HepG2 (cell line): ENCODE data around the gene VAMP5. TPM values are rescaled to one million over a fixed set of nuclear protein-coding genes. Genes with fewer than 3 reads are reported as not detected.
A peak's percentile ranks its signal among the peaks of the same experiment; 100 is the strongest.

Experiments used
- BRD4 ChIP-seq: sonication (generic); formaldehyde crosslinking; IDR thresholded peaks from 2 replicates; pipeline ENCODE4 v1.4.0; 2020; ENCODE audit warnings: missing genetic modification reagents
- CEBPG ChIP-seq: IDR thresholded peaks from 2 replicates; pipeline ENCODE4 v1.6.1; 2016
- FOXM1 ChIP-seq: sonication (generic); formaldehyde crosslinking; IDR thresholded peaks from 2 replicates; pipeline ENCODE4 v1.5.0; 2020; ENCODE audit warnings: missing genetic modification reagents
- GABPB1 ChIP-seq: IDR thresholded peaks from 2 replicates; pipeline ENCODE4 v1.6.1; 2016; ENCODE audit warnings: mild to moderate bottlenecking, missing genetic modification reagents, moderate library complexity, missing compliant biosample characterization
- KDM2A ChIP-seq: sonication (generic); formaldehyde crosslinking; IDR thresholded peaks from 2 replicates; pipeline ENCODE4 v1.4.0; 2020; ENCODE audit warnings: low read depth, missing genetic modification reagents, borderline replicate concordance
- KLF15 ChIP-seq: sonication (generic); formaldehyde crosslinking; IDR thresholded peaks from 2 replicates; pipeline ENCODE4 v1.8.1; 2023; ENCODE audit warnings: borderline replicate concordance, mild to moderate bottlenecking, inconsistent platforms, missing genetic modification reagents, mixed read lengths
- MXD4 ChIP-seq: IDR thresholded peaks from 2 replicates; pipeline ENCODE4 v1.6.1; 2016; ENCODE audit warnings: mild to moderate bottlenecking, missing biosample characterization, missing genetic modification reagents
- MXI1 ChIP-seq: IDR thresholded peaks from 3 replicates; pipeline ENCODE4 v1.6.1; 2012; ENCODE audit warnings: low read depth, low read length, inconsistent platforms, borderline replicate concordance
- NR2C2 ChIP-seq: sonication (generic); formaldehyde crosslinking; IDR thresholded peaks from 2 replicates; pipeline ENCODE4 v1.4.0; 2020; ENCODE audit warnings: missing genetic modification reagents, mild to moderate bottlenecking, moderate library complexity, borderline replicate concordance
- NR2F6 ChIP-seq, 2 experiments: IDR thresholded peaks; 2 replicates each; pipeline ENCODE4 v1.6.1; 2016; ENCODE audit warnings: antibody characterized with exemption in 1 of 2, mild to moderate bottlenecking in 1 of 2
- RFX5 ChIP-seq: IDR thresholded peaks from 2 replicates; pipeline ENCODE4 v1.6.1; 2011; ENCODE audit warnings: low read depth, low read length, improper control_type of control experiment
- ZBTB26 ChIP-seq: IDR thresholded peaks from 2 replicates; pipeline ENCODE4 v1.6.1; 2016; ENCODE audit warnings: missing compliant biosample characterization, missing genetic modification reagents, borderline replicate concordance
- ZC3H13 ChIP-seq: sonication (generic); formaldehyde crosslinking; IDR thresholded peaks from 2 replicates; pipeline ENCODE4 v1.8.1; 2023; ENCODE audit warnings: mild to moderate bottlenecking, missing genetic modification reagents, moderate library complexity
- ZNF276 ChIP-seq: sonication (generic); formaldehyde crosslinking; IDR thresholded peaks from 2 replicates; pipeline ENCODE4 v1.4.0; 2020; ENCODE audit warnings: mild to moderate bottlenecking, low read depth, missing genetic modification reagents
- ZNF281 ChIP-seq: sonication (generic); formaldehyde crosslinking; IDR thresholded peaks from 2 replicates; pipeline ENCODE4 v1.4.0; 2020; ENCODE audit warnings: missing genetic modification reagents, borderline replicate concordance
- ZNF292 ChIP-seq: sonication (generic); formaldehyde crosslinking; IDR thresholded peaks from 2 replicates; pipeline ENCODE4 v1.8.1; 2022; ENCODE audit warnings: mild to moderate bottlenecking, low read depth, missing genetic modification reagents, borderline replicate concordance
- ZNF629 ChIP-seq: sonication (generic); formaldehyde crosslinking; conservative IDR thresholded peaks from 2 replicates; pipeline ENCODE4 v1.5.0; 2020; ENCODE audit warnings: missing genetic modification reagents
- ZSCAN25 ChIP-seq: sonication (generic); formaldehyde crosslinking; IDR thresholded peaks from 2 replicates; pipeline ENCODE4 v1.8.0; 2022; ENCODE audit warnings: mild to moderate bottlenecking, missing genetic modification reagents
- polyA plus RNA-seq, 8 experiments: library from polyadenylated mRNA; depleted of rRNA in 3 of 8; stranded (reverse) in 7 of 8; unstranded in 1 of 8; fragments of >200 nt; fragmentation: Illumina TruSeq in 4 of 8; extraction: Trizol in 4 of 8; gene quantifications; 2 replicates each; pipeline versions ENCODE4 v1.2.1 to v1.2.3, GENCODE V29; 2011 to 2016; ENCODE audit warnings: low read depth in 4 of 8, missing spikeins in 1 of 8, mixed read lengths in 1 of 8; ENCODE audit not compliant: insufficient read depth in 1 of 8
- total RNA-seq, 5 experiments: library from RNA; depleted of rRNA; stranded (reverse); fragments of >200 nt; fragmentation: Illumina TruSeq; extraction: Trizol; gene quantifications; 2 replicates each; pipeline ENCODE4 v1.2.3, GENCODE V29; 2016; ENCODE audit warnings: low read depth in 1 of 5
- TF ChIP-seq, protein P1 (sequence below): sonication (generic); formaldehyde crosslinking; IDR thresholded peaks from 2 replicates; pipeline ENCODE4 v1.5.0; 2020; ENCODE audit warnings: mild to moderate bottlenecking, missing genetic modification reagents, borderline replicate concordance

The VAMP5 gene
- total and polyA plus RNA-seq, 2 of the 13 experiments (the other 11 are each of a cell fraction or from before 2014, with no cell fraction given) = 7.2 to 56.7 TPM

GRCh38 chr2:85593023-85593422 lies 8.8 kb downstream of the VAMP5 start (continued):
- TF ChIP-seq ZNF276 (CRISPR knock-in tag) (no peak), KLF15 (no peak), ZNF281 (CRISPR knock-in tag) (0 out of 2 replicates have a peak, but pooled peaks have one; percentile 10), ZNF629 (CRISPR knock-in tag) (0 out of 2 replicates have a peak, but pooled peaks have one; percentile 17), ZNF292 (CRISPR knock-in tag) (peak; percentile 55; the same call in 1 of the 2 replicates), MXD4 (CRISPR knock-in tag) (0 out of 2 replicates have a peak, but pooled peaks have one; percentile 31), ZC3H13 (CRISPR knock-in tag) (no peak), ZBTB26 (CRISPR knock-in tag) (peak; percentile 76; the same call in 1 of the 2 replicates), KDM2A (CRISPR knock-in tag) (peak; percentile 57; the same call in 1 of the 2 replicates), ZSCAN25 (CRISPR knock-in tag) (peak; percentile 98), CEBPG (CRISPR knock-in tag) (0 out of 2 replicates have a peak, but pooled peaks have one; percentile 15), MXI1 (peak; percentile 61; the same call in 1 of the 3 replicates), NR2C2 (no peak), FOXM1 (CRISPR knock-in tag) (no peak), RFX5 (no peak), NR2F6 (IDR thresholded peaks at IDR 0.05) (peak; percentile 60; the same call in 1 of the 2 replicates), NR2F6 (CRISPR knock-in tag; IDR thresholded peaks at IDR 0.05) (peak; percentile 79), GABPB1 (CRISPR knock-in tag) (peak; percentile 40), BRD4 (CRISPR knock-in tag) (peak; percentile 65)
- TF ChIP-seq, protein P1, sequence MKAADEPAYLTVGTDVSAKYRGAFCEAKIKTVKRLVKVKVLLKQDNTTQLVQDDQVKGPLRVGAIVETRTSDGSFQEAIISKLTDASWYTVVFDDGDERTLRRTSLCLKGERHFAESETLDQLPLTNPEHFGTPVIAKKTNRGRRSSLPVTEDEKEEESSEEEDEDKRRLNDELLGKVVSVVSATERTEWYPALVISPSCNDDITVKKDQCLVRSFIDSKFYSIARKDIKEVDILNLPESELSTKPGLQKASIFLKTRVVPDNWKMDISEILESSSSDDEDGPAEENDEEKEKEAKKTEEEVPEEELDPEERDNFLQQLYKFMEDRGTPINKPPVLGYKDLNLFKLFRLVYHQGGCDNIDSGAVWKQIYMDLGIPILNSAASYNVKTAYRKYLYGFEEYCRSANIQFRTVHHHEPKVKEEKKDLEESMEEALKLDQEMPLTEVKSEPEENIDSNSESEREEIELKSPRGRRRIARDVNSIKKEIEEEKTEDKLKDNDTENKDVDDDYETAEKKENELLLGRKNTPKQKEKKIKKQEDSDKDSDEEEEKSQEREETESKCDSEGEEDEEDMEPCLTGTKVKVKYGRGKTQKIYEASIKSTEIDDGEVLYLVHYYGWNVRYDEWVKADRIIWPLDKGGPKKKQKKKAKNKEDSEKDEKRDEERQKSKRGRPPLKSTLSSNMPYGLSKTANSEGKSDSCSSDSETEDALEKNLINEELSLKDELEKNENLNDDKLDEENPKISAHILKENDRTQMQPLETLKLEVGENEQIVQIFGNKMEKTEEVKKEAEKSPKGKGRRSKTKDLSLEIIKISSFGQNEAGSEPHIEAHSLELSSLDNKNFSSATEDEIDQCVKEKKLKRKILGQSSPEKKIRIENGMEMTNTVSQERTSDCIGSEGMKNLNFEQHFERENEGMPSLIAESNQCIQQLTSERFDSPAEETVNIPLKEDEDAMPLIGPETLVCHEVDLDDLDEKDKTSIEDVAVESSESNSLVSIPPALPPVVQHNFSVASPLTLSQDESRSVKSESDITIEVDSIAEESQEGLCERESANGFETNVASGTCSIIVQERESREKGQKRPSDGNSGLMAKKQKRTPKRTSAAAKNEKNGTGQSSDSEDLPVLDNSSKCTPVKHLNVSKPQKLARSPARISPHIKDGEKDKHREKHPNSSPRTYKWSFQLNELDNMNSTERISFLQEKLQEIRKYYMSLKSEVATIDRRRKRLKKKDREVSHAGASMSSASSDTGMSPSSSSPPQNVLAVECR = peak; percentile 38; the same call in 1 of the 2 replicates
